H9 (cell line): ENCODE results near the gene ALG14. TPM values are rescaled to one million over a fixed set of nuclear protein-coding genes. Genes with fewer than 3 reads are reported as not detected.

Experiments used
- DNase-seq: peaks from one replicate; pipeline ENCODE4 v3.0.0-alpha.2; 2017
- H2AFZ ChIP-seq: one replicate; pipeline ENCODE4 v1.6.1; 2013; ENCODE audit warnings: mild to moderate bottlenecking, low read length, control low read depth, moderate library complexity
- H2AK5ac ChIP-seq: 2 replicates; pipeline ENCODE4 v1.6.1; 2013; ENCODE audit warnings: low read length, control low read depth, mixed read lengths; ENCODE audit not compliant: insufficient read length
- H2BK120ac ChIP-seq: one replicate; pipeline ENCODE4 v1.6.1; 2013; ENCODE audit warnings: low read depth, mild to moderate bottlenecking, low read length, control low read depth, inconsistent platforms; ENCODE audit not compliant: poor library complexity, severe bottlenecking
- H2BK12ac ChIP-seq: 2 replicates; pipeline ENCODE4 v1.6.1; 2013; ENCODE audit warnings: low read length, control low read depth, mixed read lengths, low read depth; ENCODE audit not compliant: insufficient read length
- H2BK15ac ChIP-seq: 2 replicates; pipeline ENCODE4 v1.6.1; 2013; ENCODE audit warnings: low read depth, low read length, control low read depth
- H2BK20ac ChIP-seq: one replicate; pipeline ENCODE4 v1.6.1; 2013; ENCODE audit warnings: low read depth, mild to moderate bottlenecking, low read length, control low read depth, inconsistent platforms; ENCODE audit not compliant: poor library complexity, severe bottlenecking
- H2BK5ac ChIP-seq: 2 replicates; pipeline ENCODE4 v1.6.1; 2013; ENCODE audit warnings: low read length, control low read depth, mixed read lengths; ENCODE audit not compliant: insufficient read length
- H3K14ac ChIP-seq: 2 replicates; pipeline ENCODE4 v1.6.1; 2013; ENCODE audit warnings: low read length, control low read depth; ENCODE audit not compliant: insufficient read depth
- H3K18ac ChIP-seq: 2 replicates; pipeline ENCODE4 v1.6.1; 2013; ENCODE audit warnings: low read depth, mild to moderate bottlenecking, mixed read lengths, low read length, control low read depth; ENCODE audit not compliant: insufficient read length
- H3K23ac ChIP-seq: 2 replicates; pipeline ENCODE4 v1.6.1; 2013; ENCODE audit warnings: low read length, control low read depth, mixed read lengths, low read depth; ENCODE audit not compliant: insufficient read length
- H3K23me2 ChIP-seq: 2 replicates; pipeline ENCODE4 v1.6.1; 2013; ENCODE audit warnings: low read depth, mild to moderate bottlenecking, mixed read lengths, low read length, control low read depth; ENCODE audit not compliant: insufficient read length, poor library complexity, severe bottlenecking
- H3K27ac ChIP-seq: 2 replicates; pipeline ENCODE4 v1.5.1; 2013; ENCODE audit warnings: low read length, control low read depth, mixed read lengths, low read depth; ENCODE audit not compliant: insufficient read length
- H3K27me3 ChIP-seq: 2 replicates; pipeline ENCODE4 v1.6.1; 2013; ENCODE audit warnings: low read length, control low read depth, inconsistent platforms; ENCODE audit not compliant: insufficient read depth
- H3K4ac ChIP-seq: 2 replicates; pipeline ENCODE4 v1.6.1; 2013; ENCODE audit warnings: low read depth, mild to moderate bottlenecking, control low read depth, inconsistent platforms, low read length, moderate library complexity
- H3K4me1 ChIP-seq: 2 replicates; pipeline ENCODE4 v1.6.1; 2013; ENCODE audit warnings: low read length, control low read depth, inconsistent platforms; ENCODE audit not compliant: insufficient read depth
- H3K4me2 ChIP-seq: 2 replicates; pipeline ENCODE4 v1.6.1; 2013; ENCODE audit warnings: low read length, control low read depth, mixed read lengths; ENCODE audit not compliant: insufficient read length, insufficient read depth
- H3K56ac ChIP-seq: 2 replicates; pipeline ENCODE4 v1.6.1; 2013; ENCODE audit warnings: low read depth, mild to moderate bottlenecking, mixed read lengths, low read length, control low read depth; ENCODE audit not compliant: insufficient read length
- H3K79me1 ChIP-seq: 2 replicates; pipeline ENCODE4 v1.6.1; 2013; ENCODE audit warnings: low read depth, mild to moderate bottlenecking, moderate library complexity, low read length, control low read depth, inconsistent platforms; ENCODE audit not compliant: insufficient read depth, poor library complexity, severe bottlenecking
- H3K79me2 ChIP-seq: 2 replicates; pipeline ENCODE4 v1.6.1; 2013; ENCODE audit warnings: low read length, control low read depth, inconsistent platforms; ENCODE audit not compliant: insufficient read depth
- H3K9ac ChIP-seq: 2 replicates; pipeline ENCODE4 v1.6.1; 2013; ENCODE audit warnings: low read length, control low read depth, mixed read lengths; ENCODE audit not compliant: insufficient read length; ENCODE audit errors: extremely low read depth
- H3K9me3 ChIP-seq: one replicate; pipeline ENCODE4 v1.6.1; 2013; ENCODE audit warnings: low read depth, low read length, inconsistent platforms; ENCODE audit not compliant: control insufficient read depth
- H3T11ph ChIP-seq: one replicate; pipeline ENCODE4 v1.6.1; 2013; ENCODE audit warnings: mild to moderate bottlenecking, low read length, control low read depth, inconsistent platforms
- H4K20me1 ChIP-seq: one replicate; pipeline ENCODE4 v1.6.1; 2013; ENCODE audit not compliant: control insufficient read depth, insufficient read length, insufficient read depth
- H4K5ac ChIP-seq: 2 replicates; pipeline ENCODE4 v1.6.1; 2013; ENCODE audit warnings: low read depth, mild to moderate bottlenecking, mixed read lengths, low read length, control low read depth; ENCODE audit not compliant: insufficient read length
- H4K8ac ChIP-seq: replicated peaks from 2 replicates; pipeline ENCODE4 v1.6.1; 2013; ENCODE audit warnings: low read length, control low read depth, mixed read lengths, low read depth; ENCODE audit not compliant: insufficient read length
- H4K91ac ChIP-seq: 2 replicates; pipeline ENCODE4 v1.6.1; 2013; ENCODE audit warnings: low read depth, mild to moderate bottlenecking, moderate library complexity, mixed read lengths, low read length, control low read depth; ENCODE audit not compliant: insufficient read length
- H3K27ac Mint-ChIP-seq, 3 experiments: 2 replicates in 2 of 3; 3 replicates in 1 of 3; pipeline ENCODE4 v1.8.0; 2020 to 2021; ENCODE audit warnings: mixed read lengths in 3 of 3, mild to moderate bottlenecking in 1 of 3, moderate library complexity in 1 of 3
- H3K27me3 Mint-ChIP-seq: 2 replicates; pipeline ENCODE4 v1.8.0; 2021; ENCODE audit warnings: low read depth, mild to moderate bottlenecking, moderate library complexity, mixed read lengths
- H3K36me3 Mint-ChIP-seq, 3 experiments: 2 replicates in 2 of 3; 3 replicates in 1 of 3; pipeline ENCODE4 v1.8.0; 2020 to 2021; ENCODE audit warnings: low read depth in 3 of 3, mixed read lengths in 3 of 3; ENCODE audit not compliant: insufficient read depth in 1 of 3
- H3K4me1 Mint-ChIP-seq, 2 experiments: 2 replicates each; pipeline ENCODE4 v1.8.0; 2020; ENCODE audit warnings: mixed read lengths in 2 of 2
- H3K4me3 Mint-ChIP-seq, 2 experiments: 2 replicates in 1 of 2; 3 replicates in 1 of 2; pipeline ENCODE4 v1.8.0; 2020 to 2021; ENCODE audit warnings: mild to moderate bottlenecking in 2 of 2, mixed read lengths in 2 of 2, moderate library complexity in 1 of 2
- H3K9me3 Mint-ChIP-seq, 2 experiments: 2 replicates in 1 of 2; 3 replicates in 1 of 2; pipeline ENCODE4 v1.8.0; 2020; ENCODE audit warnings: mild to moderate bottlenecking in 2 of 2, mixed read lengths in 2 of 2, moderate library complexity in 1 of 2
- CTCF ChIP-seq: fragments of 200-600 bp; sonication (generic); conservative IDR thresholded peaks from 3 replicates; pipeline ENCODE4 v1.8.0; 2021; ENCODE audit warnings: antibody characterized with exemption, mild to moderate bottlenecking
- total RNA-seq: library from RNA; stranded (reverse); gene quantifications from 2 replicates; pipeline ENCODE4 v1.2.1, GENCODE V29; 2021

ALG14 gene
- total RNA-seq, 1 experiment from 2014 or later = 2.5 TPM

- Histone ChIP-seq H2BK20ac (no peak overlapping the region), H4K5ac (no peak overlapping the region), H4K20me1 (no peaks in the 10 kb centered on the region), H2BK5ac (no peak overlapping the region), H3K4ac (no peak overlapping the region), H2BK120ac (no peak overlapping the region), H2AK5ac (no peak overlapping the region), H2BK12ac (no peak overlapping the region), H3K27me3 (no peaks in the 10 kb centered on the region), H4K91ac (no peak overlapping the region), H3K79me1 (no peaks in the 10 kb centered on the region), H3K18ac (no peak overlapping the region), H3K4me1 (no peaks in the 10 kb centered on the region), H3K27ac (no peak overlapping the region), H3K9ac (no peak overlapping the region), H3K9me3 (no peaks in the 10 kb centered on the region), H3T11ph (no peak overlapping the region), H3K4me2 (no peak overlapping the region), H3K14ac (no peak overlapping the region), H3K79me2 (no peaks in the 10 kb centered on the region), H4K8ac (no peak overlapping the region), H2AFZ (no peak overlapping the region), H3K23me2 (no peaks in the 10 kb centered on the region), H2BK15ac (no peak overlapping the region), H3K56ac (no peak overlapping the region), H3K23ac (no peak overlapping the region)
- no peak for DNase-seq
- Mint-ChIP-seq H3K36me3 (no peaks in the 10 kb centered on the region), H3K27me3 (no peaks in the 10 kb centered on the region), H3K4me1 (no peaks in the 10 kb centered on the region), H3K4me3 (no peak overlapping the region), H3K9me3 (no peaks in the 10 kb centered on the region), H3K27ac (no peak overlapping the region)
- no peak for TF ChIP-seq CTCF
Measured at GRCh38 chr1:94988356-94988755, 84.4 kb downstream of the ALG14 start.
